Measurements from ENCODE around the gene CTSZ. TPM values are rescaled to one million over a fixed set of nuclear protein-coding genes. Genes with fewer than 3 reads are reported as not detected.

CTSZ gene
- total RNA-seq, 4 donors from 2014 or later: 152 to 256 (median 212) TPM

- Histone ChIP-seq H3K9me3 (no peaks in the 10 kb centered on the region), H3K27ac (peak overlapping the region in 2 of 3 donors; percentile 12 to 83), H3K36me3 (peaks cover under 1 to 6% of the 10 kb centered on the region in 2 donors), H3K27me3 (no peaks in the 10 kb centered on the region), H3K4me1 (peaks cover 47 to 48% of the 10 kb centered on the region in 2 donors), H3K4me3 (replicated peaks in 1 of 3) (peak overlapping the region in 1 of 3 donors; percentile 65)
- DNase-seq: no peak
- TF ChIP-seq POLR2A (IDR thresholded peaks at IDR 0.05): no peak
- no peak for TF ChIP-seq CTCF (IDR thresholded peaks at IDR 0.05)
- intact Hi-C loops (cut with DNase I): loop anchor here (10.0 kb wide), 1 partner anchor 52 kb away; the partner anchor contains the start of gene ATP5F1E
- 84 to 92% methylated on average over 12 of the region's 12 CpGs for WGBS, 2 donors
Observed at GRCh38 chr20:58982406-58983114, 24.5 kb downstream of the CTSZ start.

- H3K27ac ChIP-seq: peak overlapping the region; percentile 48 to 83 (median 67)
- peaks cover 40 to 41% of the 10 kb centered on the region in 2 donors for H3K4me1 ChIP-seq
- WGBS, 2 donors: 15 to 31% methylated on average over 21 to 29 of the region's 29 CpGs
- peak; percentile 27 to 30 for DNase-seq
- peak overlapping the region; percentile 8 to 65 (median 34) for H3K4me3 ChIP-seq (replicated peaks in 1 of 3)
- H3K36me3 ChIP-seq: no peaks in the 10 kb centered on the region
- no peaks in the 10 kb centered on the region for H3K27me3 ChIP-seq
- TF ChIP-seq CTCF (IDR thresholded peaks at IDR 0.05) (no peak), POLR2A (IDR thresholded peaks at IDR 0.05) (no peak)
- intact Hi-C loops (cut with DNase I): loop anchor here (10.0 kb wide), 1 partner anchor 53 kb away; the partner anchor contains the start of gene ATP5F1E
- no peaks in the 10 kb centered on the region for H3K9me3 ChIP-seq
Observed at GRCh38 chr20:58981628-58982364, 25.3 kb downstream of the CTSZ start.

GRCh38 chr20:58980711-58981627 lies 26.1 kb downstream of the CTSZ start, which contains the start of gene NELFCD:
Gene NELFCD (plus strand): TSS chr20:58981256. CDS start chr20:58981310, 54 bp downstream.
- H3K4me1 ChIP-seq: peaks cover 32 to 34% of the 10 kb centered on the region in 2 donors
- peak; percentile 79 to 84 for DNase-seq
- peak within 1 kb of the TSS; percentile 34 to 85 (median 65) for H3K4me3 ChIP-seq (replicated peaks in 1 of 3)
- H3K9me3 ChIP-seq: no peaks in the 10 kb centered on the region
- intact Hi-C loops (cut with DNase I): loop anchor here (10.0 kb wide), 1 partner anchor 54 kb away; the partner anchor contains the start of gene ATP5F1E
- no peaks in the 10 kb centered on the region for H3K36me3 ChIP-seq
- TF ChIP-seq POLR2A (IDR thresholded peaks at IDR 0.05) (peak; percentile 70 to 96), CTCF (IDR thresholded peaks at IDR 0.05) (no peak)
- H3K27me3 ChIP-seq: no peaks in the 10 kb centered on the region
- 41 to 45% methylated on average over 18 to 25 of the region's 109 CpGs for WGBS, 2 donors
- peak within 1 kb of the TSS; percentile 67 to 83 (median 72) for H3K27ac ChIP-seq

- Histone ChIP-seq H3K27ac (no peak overlapping the region), H3K4me3 (replicated peaks in 1 of 3) (no peak overlapping the region), H3K27me3 (no peaks in the 10 kb centered on the region), H3K36me3 (no peaks in the 10 kb centered on the region), H3K4me1 (peaks cover 13 to 14% of the 10 kb centered on the region in 2 donors), H3K9me3 (no peaks in the 10 kb centered on the region)
- 79 to 83% methylated on average over 6 of the region's 6 CpGs for WGBS, 2 donors
- no peak for DNase-seq
- intact Hi-C loops (cut with DNase I): no loop called here
- TF ChIP-seq CTCF (IDR thresholded peaks at IDR 0.05) (no peak), POLR2A (IDR thresholded peaks at IDR 0.05) (no peak)
Observed at GRCh38 chr20:58978351-58979190, 28.5 kb downstream of the CTSZ start.
